Suppressor macrophage treated with lipopolysaccharide for 1 hour (primary cell): ENCODE results near the gene SMAD9.

Experiments
- DNase-seq, 3 donors: peaks; one replicate each; pipeline ENCODE4 v3.0.0-alpha.2; 2020 to 2022

Gene SMAD9

GRCh38 chr13:36862002-36862685 lies 57.9 kb downstream of the SMAD9 start:
- no peak for DNase-seq

DNA sequence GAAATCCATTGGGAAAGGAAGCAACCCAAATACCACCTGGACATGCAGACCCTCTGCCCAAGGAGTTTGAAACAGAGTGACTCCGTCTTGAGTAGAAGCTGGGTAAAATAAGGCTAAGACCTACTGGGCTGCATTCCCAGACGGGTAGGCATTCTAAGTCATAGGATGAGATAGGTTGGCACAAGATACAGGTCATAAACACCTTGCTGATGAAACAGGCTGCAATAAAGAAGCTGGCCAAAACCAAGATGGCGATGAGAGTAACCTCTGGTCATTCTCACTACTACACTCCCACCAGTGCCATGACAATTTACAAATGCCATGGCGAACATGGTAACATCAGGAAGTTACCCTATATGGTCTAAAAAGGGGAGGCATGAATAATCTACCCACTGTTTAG lies 60.8 kb downstream of the SMAD9 start:
- DNase-seq, result no peak

DNA sequence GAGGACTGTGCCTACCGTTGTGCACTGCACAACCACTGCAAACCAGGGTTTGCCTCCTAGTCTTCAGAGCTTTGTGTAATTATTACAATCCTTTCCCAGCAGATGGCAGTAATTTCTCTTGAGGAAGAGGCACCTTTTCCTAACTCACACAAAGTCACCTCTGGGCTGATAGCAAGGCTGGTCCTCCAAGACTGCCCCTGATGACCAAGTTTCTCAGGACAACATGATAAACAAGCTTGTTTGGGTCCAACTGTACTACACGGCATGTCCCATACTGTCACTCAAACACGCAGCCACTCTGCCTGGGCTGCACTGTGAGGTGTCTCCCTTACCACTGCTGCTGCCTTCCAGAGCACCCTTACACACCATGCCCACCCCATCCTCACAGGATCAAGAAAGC lies 61.7 kb downstream of the SMAD9 start:
- DNase-seq, result peak; percentile 47 to 65 (median 58)

- peak; percentile 48 to 60 (median 57) for DNase-seq
Observed at GRCh38 chr13:36857253-36857652, 62.8 kb downstream of the SMAD9 start.

DNA sequence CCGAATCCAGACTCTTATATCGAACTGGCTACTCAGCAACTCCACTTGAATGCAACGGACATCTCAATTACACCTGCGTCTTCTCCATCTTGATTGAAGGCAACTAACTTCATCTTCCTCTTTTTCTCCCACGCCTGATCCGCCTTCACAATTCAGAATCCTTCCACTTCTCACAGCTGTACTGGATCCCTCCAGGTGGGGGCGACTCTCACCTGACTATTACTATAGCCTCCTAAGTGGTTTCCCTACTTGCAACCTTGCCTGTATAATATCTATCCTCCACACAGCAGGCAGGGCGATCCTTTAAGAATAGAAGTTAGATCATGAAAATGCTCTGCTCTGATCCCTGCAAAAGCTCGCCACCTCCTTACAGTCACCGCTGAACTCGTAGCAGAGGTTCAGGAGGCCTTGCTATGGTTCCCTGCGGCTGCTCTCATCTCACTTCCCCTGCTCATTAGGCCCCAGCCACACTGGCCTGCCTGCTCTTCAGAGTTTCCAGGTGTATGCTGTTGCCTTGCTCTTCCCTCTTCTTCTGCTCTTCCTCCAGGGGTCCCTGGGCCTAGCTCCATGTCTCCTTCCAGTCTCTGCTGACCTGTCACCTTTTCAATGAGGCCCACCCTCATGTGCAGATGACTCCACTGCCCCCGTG lies 69.1 kb downstream of the SMAD9 start:
- peak; percentile 41 to 50 (median 43) for DNase-seq

DNA sequence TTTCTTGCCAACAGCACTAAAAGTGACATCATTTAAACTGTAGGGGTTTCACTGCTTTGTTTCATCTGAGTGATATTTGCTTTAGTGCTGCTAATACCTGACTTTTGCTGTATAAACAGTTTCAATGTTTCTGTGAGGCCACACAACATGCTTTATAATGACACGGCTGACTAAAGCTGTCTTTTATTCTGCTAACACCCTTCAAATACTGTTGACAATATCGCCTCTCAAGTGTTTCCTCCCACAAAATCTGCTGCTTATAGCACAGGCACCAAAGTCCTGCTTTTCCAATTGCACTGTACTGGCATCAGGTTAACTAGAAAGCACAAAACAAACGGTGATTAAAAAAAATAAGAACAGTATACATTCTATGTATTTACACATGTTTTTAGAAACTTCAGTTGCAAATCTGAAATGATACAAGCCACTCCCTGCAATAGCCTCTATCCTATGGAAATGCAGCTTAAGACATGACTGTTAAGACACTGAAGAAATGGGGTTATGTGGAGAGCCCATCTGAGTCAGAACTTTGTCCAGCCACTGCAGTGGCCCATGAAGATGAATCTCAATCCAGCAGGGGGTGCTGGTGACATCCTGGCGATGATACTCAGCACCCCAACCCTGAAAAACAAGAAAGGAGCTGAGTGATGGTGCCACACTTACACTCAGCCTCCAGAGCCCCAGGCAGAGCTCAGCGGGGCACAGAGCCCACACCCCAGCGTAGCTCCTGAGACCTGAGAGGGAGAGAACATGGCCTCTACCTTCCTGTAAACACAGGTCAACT lies 71.6 kb downstream of the SMAD9 start:
- DNase-seq, result peak in 2 of 3 donors; percentile 27 to 50

DNA sequence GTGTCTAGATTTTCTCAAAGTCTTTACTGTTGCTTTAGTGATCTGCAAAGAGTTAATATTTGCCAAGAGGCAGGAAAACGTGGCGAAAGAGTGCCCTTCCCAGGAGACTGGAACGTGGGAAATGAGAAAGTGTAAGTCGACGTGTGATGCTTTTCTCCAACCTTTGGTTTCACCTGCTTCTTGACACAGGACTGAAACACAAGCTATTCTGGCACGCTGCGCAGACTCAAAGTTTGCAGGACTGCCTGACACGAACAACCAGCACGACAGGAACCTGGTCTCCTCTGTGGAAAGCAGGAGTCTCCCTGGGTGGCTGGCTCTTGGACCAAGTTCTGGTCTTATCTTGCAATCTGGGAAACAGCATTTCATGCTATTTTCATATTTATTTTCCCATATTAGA lies 72.4 kb downstream of the SMAD9 start:
- no peak for DNase-seq

DNA sequence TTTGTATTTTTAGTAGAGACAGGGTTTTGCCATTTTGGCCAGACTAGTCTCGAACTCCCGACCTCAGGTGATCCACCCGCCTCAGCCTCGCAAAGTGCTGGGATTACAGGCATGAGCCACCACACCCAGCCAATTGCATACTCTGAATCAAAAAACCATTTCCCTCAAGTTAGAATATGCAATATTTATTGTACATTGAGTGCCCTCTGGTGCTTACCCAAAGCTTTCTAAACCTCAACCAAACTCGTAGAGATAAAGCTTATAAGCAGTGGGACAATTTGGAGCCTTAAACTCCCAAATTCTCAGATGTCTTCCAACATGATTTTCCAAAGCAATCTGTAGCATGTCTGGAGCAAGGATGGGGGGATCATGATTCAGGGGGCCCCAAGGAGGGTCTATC lies 78.6 kb downstream of the SMAD9 start:
- DNase-seq, result no peak

GRCh38 chr13:36840718-36841250 lies 79.3 kb downstream of the SMAD9 start:
- DNase-seq, result no peak

DNA sequence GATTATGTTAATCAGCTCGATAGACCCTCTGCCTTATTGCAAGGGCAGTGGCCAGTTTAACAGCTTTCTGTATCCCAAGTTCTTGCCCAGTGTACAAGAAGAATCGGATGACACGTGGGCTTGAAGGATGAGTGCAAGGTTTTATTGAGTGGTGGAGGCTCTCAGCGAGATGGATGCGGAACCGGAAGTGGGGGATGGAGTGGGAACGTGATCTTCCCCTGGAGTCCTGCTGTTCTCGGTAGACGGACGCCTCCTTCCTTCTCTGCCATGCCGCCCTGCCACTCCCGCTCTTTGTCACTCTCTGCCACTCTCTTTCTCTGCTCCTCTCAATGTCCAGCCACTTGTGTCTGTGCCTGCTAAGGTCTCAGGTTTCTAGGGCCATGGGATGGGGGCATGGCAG lies 80.1 kb downstream of the SMAD9 start:
- DNase-seq, result no peak

GRCh38 chr13:36839281-36839680 lies 80.8 kb downstream of the SMAD9 start:
- DNase-seq, result no peak

DNA sequence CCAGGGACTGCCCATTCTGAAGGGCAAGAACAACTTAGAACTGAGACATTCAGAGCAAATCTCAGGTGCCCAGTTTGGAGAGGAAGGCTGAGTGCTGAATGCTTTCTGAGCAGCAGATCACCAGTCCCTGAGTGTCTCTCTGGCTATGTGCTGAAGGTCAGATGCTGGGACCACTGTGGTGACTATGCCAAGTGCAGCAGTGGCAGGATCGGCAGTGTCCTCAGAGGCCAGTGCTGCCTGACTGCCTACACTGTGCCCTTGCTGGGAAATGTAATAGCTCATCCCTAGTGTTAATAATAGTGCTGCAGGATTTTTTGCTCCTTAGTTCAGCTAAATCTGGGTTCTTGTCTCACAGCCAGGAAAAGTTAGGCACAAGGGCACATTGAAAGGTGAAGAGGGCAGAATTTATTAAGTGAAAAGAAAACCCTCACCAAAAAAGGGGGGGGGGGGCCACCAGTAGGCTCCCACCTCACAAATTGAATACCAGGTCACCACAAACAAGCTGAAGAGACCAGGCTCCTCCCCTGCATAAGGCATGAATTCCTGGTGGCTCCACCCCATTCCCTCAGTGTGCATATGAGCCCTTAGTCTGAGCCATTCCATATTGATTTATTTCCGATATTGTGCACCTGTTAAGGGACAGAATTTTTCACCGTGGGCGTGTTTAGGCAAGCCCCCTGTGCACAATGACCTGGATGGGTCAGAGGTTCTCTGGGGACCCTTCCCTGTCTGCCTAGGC lies 82.5 kb downstream of the SMAD9 start:
- DNase-seq, result no peak

DNA sequence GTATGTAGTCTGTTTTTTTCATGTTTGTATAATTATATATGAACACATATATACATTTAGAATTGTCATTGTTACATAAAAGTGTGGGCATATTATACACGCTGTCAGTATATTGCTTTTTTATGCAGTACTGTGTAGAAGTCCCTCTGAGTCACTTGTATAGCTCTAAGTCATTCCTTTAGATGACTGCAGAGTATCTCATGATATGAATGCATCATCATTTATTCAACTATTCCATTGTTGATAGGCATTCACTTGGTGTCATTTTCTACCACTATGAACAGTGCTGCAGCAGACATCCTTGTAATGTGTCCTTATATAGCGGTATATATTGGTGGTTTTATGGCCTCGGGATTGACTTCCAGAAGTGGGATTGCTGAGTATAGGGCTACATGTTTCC lies 85.7 kb downstream of the SMAD9 start:
- DNase-seq, result no peak

GRCh38 chr13:36831291-36831690 lies 88.7 kb downstream of the SMAD9 start:
- no peak for DNase-seq

DNA sequence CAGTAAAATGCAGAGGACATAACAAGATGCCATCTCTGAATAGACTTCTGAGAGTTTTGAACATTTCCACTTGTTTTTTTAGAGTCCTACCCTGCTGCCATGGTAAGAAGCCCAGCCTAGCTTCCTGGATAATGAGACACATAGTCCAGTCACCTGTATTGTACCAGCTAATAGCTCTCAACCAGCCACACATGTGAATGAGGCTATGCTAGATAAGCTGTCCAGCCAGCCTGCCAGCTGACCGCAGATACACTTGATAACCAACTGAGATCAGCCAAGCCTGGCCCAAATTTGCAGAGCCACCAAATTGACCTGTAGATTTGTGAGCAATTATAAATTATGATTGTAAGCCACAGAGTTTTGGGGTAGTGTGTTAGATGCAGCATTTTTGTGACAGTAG lies 90.3 kb downstream of the SMAD9 start:
- DNase-seq, result no peak

- DNase-seq, result peak in 1 of 3 donors; percentile 4
Observed at GRCh38 chr13:36822785-36823184, 97.3 kb downstream of the SMAD9 start.

DNA sequence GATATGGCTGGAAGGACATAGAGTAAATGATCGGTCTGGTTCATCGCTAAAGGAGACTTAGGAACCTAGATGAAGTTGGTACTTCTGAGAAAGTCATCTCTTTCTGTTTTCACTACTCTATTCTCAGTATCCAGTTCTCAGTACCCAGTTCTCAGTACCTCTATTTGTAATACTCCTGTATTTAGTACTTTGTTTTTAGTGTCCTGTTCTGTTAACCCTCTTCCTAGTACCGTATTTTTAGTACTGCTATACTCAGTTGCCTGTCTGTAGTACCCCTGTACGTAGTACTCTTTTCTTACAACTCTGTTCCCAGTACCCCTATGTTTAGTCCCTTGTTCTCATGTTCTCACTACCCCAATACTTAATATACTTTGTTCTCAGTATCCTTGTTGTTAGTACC lies 99.8 kb downstream of the SMAD9 start:
- peak in 1 of 3 donors; percentile 5 for DNase-seq

DNA sequence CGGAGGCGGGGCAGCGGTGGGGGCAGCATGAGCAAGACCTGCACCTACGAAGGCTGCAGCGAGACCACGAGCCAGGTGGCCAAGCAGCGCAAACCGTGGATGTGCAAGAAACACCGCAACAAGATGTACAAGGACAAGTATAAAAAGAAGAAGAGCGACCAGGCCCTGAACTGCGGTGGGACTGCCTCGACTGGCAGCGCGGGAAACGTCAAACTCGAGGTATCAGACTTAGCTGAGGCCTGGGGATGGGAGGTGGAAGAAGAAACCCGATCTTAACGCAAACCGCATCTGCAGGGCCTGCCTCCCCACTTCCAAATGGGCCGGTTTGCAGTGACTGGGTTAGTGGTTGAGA lies 100.3 kb downstream of the SMAD9 start:
- DNase-seq, result peak in 2 of 3 donors; percentile 19 to 28

DNA sequence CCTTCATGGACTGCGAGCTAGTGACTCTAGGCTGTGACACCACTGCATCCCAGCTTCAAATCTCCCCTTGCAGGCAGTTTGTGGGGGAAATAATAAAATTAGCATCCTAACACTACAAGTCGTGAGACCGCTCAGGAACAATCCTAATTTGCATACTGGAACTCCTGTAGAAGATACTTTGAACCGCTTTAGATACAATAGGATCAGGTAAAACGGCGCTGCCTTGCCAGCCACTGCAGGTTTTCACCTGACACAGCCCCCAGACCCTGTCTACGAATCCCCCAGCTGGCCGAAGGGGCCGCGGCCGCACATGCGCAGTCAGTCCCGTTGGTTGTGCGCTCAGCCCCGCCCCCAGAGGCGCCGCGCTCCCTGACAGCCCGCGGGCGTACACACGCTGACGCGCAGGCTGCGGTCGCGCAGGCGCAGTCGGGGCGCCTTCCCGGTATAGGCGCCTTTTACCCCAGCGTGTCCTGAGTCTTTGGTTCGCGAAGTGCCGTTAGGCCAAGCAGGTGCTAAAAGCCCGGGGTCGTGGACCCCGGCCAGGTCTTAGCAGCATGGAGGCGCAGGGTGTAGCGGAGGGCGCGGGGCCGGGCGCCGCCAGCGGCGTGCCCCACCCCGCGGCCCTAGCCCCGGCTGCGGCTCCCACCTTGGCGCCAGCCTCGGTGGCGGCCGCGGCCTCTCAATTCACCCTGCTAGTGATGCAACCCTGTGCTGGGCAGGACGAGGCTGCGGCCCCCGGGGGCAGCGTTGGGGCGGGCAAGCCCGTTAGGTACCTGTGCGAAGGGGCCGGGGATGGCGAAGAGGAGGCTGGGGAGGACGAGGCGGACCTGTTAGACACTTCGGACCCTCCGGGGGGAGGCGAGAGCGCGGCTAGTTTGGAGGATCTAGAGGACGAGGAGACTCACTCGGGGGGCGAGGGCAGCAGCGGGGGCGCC lies 101.0 kb downstream of the SMAD9 start, which contains the start of gene RFXAP:
RFXAP (plus strand) TSS at position 419 of the 935 bp plus-strand sequence; CDS start at position 555, 136 bp downstream.
- DNase-seq, result peak; percentile 94 to 98 (median 97)

GRCh38 chr13:36817996-36818803 lies 101.8 kb downstream of the SMAD9 start:
- DNase-seq, result no peak

- DNase-seq, result peak; percentile 17 to 36 (median 18)
Observed at GRCh38 chr13:36815062-36815461, 105.0 kb downstream of the SMAD9 start.
